HepG2 (cell line): Measurements from ENCODE around the gene RABL2B.
"Not testable (repeated sequence)": the region's sequence is repeated elsewhere in the genome, so short reads cannot be mapped to it uniquely, and the experiment has no call there.

Source experiments
- MAFK ChIP-seq, 2 experiments: IDR thresholded peaks in 1 of 2; conservative IDR thresholded peaks in 1 of 2; 2 replicates each; pipeline ENCODE4 v1.6.1; 2011; ENCODE audit warnings: improper control_type of control experiment in 2 of 2, low read length in 2 of 2
- ZNF138 ChIP-seq: sonication (generic); formaldehyde crosslinking; IDR thresholded peaks from 2 replicates; pipeline ENCODE4 v1.5.0; 2020; ENCODE audit warnings: mild to moderate bottlenecking, low read depth, missing genetic modification reagents
- ZNF274 ChIP-seq: sonication (generic); formaldehyde crosslinking; IDR thresholded peaks from 2 replicates; pipeline ENCODE4 v1.5.1; 2020; ENCODE audit warnings: mild to moderate bottlenecking, missing genetic modification reagents
- TF ChIP-seq, protein P1 (sequence below): sonication (generic); formaldehyde crosslinking; IDR thresholded peaks from 2 replicates; pipeline ENCODE4 v1.5.0; 2020; ENCODE audit warnings: mild to moderate bottlenecking, missing genetic modification reagents, moderate library complexity

- TF ChIP-seq, protein P1, sequence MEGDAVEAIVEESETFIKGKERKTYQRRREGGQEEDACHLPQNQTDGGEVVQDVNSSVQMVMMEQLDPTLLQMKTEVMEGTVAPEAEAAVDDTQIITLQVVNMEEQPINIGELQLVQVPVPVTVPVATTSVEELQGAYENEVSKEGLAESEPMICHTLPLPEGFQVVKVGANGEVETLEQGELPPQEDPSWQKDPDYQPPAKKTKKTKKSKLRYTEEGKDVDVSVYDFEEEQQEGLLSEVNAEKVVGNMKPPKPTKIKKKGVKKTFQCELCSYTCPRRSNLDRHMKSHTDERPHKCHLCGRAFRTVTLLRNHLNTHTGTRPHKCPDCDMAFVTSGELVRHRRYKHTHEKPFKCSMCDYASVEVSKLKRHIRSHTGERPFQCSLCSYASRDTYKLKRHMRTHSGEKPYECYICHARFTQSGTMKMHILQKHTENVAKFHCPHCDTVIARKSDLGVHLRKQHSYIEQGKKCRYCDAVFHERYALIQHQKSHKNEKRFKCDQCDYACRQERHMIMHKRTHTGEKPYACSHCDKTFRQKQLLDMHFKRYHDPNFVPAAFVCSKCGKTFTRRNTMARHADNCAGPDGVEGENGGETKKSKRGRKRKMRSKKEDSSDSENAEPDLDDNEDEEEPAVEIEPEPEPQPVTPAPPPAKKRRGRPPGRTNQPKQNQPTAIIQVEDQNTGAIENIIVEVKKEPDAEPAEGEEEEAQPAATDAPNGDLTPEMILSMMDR (CRISPR knock-in tag) = not testable (repeated sequence)
- TF ChIP-seq ZNF274; MAFK (conservative IDR thresholded peaks at IDR 0.05 in 1 of 2, IDR thresholded peaks at IDR 0.05 in 1 of 2; ENCODE audit: low read length in 2 of 2); ZNF138 (CRISPR knock-in tag): not testable (repeated sequence)
Measured at GRCh38 chr22:50783880-50784276, 442 bp upstream of the RABL2B start.
